ENCODE measurements around the gene BNIP1.

DNA sequence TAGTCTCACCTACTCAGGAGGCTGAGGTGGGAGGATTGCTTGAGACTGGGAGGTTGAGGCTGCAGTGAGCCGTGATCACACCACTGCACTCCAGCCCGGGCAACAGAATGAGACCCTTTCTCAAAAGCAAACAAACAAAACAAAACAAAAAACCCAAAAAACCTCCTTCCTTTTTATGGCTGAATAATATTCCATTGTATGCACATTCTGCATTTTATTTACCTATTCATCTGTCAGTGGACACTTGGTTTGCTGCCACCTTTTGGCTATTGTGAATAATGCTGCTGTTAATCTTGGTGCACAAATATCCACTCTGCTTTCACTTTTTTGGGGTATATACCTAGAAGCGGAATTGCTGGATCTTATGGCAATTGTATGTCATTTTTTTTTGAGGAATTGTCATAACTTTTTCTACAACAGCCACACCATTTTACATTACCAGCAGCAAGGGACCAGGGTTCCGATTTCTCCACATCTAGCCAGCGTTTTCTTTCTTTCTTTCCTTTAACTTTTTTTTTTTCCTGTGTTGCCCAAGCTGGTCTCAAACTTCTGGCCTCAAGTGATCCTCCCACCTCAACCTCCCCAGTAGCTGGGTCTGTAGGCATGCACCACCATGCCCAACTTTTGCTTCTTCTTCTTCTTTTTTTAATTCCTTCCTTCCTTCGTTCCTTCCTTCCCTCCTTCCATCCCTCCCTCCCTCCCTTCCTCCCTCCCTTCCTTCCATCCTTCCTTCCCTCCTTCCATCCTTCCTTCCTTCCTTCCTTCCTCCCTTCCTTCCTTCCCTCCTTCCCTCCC, 60.1 kb downstream of the BNIP1 start:
- TF ChIP-seq, protein P1, sequence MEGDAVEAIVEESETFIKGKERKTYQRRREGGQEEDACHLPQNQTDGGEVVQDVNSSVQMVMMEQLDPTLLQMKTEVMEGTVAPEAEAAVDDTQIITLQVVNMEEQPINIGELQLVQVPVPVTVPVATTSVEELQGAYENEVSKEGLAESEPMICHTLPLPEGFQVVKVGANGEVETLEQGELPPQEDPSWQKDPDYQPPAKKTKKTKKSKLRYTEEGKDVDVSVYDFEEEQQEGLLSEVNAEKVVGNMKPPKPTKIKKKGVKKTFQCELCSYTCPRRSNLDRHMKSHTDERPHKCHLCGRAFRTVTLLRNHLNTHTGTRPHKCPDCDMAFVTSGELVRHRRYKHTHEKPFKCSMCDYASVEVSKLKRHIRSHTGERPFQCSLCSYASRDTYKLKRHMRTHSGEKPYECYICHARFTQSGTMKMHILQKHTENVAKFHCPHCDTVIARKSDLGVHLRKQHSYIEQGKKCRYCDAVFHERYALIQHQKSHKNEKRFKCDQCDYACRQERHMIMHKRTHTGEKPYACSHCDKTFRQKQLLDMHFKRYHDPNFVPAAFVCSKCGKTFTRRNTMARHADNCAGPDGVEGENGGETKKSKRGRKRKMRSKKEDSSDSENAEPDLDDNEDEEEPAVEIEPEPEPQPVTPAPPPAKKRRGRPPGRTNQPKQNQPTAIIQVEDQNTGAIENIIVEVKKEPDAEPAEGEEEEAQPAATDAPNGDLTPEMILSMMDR (IDR thresholded peaks at IDR 0.05), result peak in 3 of 4 experiments; percentile 30 to 45 (median 40)
- no peak for TF ChIP-seq POLR2AphosphoS5 (IDR thresholded peaks at IDR 0.05)

All from gastroesophageal sphincter (tissue), 3 donors.